Measurements from ENCODE around the gene SSH2. TPM values are rescaled to one million over a fixed set of nuclear protein-coding genes. Genes with fewer than 3 reads are reported as not detected.

Gene SSH2
- total RNA-seq, 2 experiments from 2014 or later: 39.4 to 73.9 TPM

- Histone ChIP-seq H3K36me3 (ENCODE audit: insufficient read depth, low read length) (peaks cover 66% of the 10 kb centered on the region), H3K4me1 (ENCODE audit: insufficient read depth, low read length, poor library complexity, severe bottlenecking) (peaks cover 10% of the 10 kb centered on the region), H3K79me2 (ENCODE audit: insufficient read depth, low read depth, low read length) (no peaks in the 10 kb centered on the region), H3K9me2 (ENCODE audit: insufficient read depth, low read length) (no peaks in the 10 kb centered on the region), H3K4me3 (ENCODE audit: low read depth, low read length, poor library complexity, severe bottlenecking) (no peak overlapping the region), H3K4me2 (ENCODE audit: low read length) (no peak overlapping the region), H3K27ac (ENCODE audit: low read depth, low read length, poor library complexity, severe bottlenecking) (no peak overlapping the region), H2AFZ (ENCODE audit: low read length) (no peak overlapping the region), H3K9me3 (ENCODE audit: low read length) (no peaks in the 10 kb centered on the region), H4K20me1 (ENCODE audit: insufficient read depth, low read length) (no peaks in the 10 kb centered on the region)
- intact Hi-C loops (cut with micrococcal nuclease; ENCODE audit: unreplicated experiment): no loop called here
- ChIA-PET CTCF (ENCODE audit: unreplicated experiment) (no interaction called here), POLR2A (no interaction called here)
- no peak for DNase-seq (ENCODE audit: low spot score)
- BruUV-seq (replicated peaks): no TSS peak
- no peak for TF ChIP-seq CTCF (conservative IDR thresholded peaks at IDR 0.05; ENCODE audit: low read length)
- no peak for TF ChIP-seq EZH2phosphoT487 (IDR thresholded peaks at IDR 0.05; ENCODE audit: borderline replicate concordance, low read depth, low read length)
Observed at GRCh38 chr17:29661213-29661612, 268.8 kb downstream of the SSH2 start.

GRCh38 chr17:29659155-29659554 is 270.9 kb downstream of the SSH2 start:
- DNase-seq (ENCODE audit: low spot score): no peak
- Histone ChIP-seq H3K36me3 (ENCODE audit: insufficient read depth, low read length) (peaks cover 66% of the 10 kb centered on the region), H3K9me2 (ENCODE audit: insufficient read depth, low read length) (no peaks in the 10 kb centered on the region), H3K79me2 (ENCODE audit: insufficient read depth, low read depth, low read length) (no peaks in the 10 kb centered on the region), H3K27ac (ENCODE audit: low read depth, low read length, poor library complexity, severe bottlenecking) (no peak overlapping the region), H3K9me3 (ENCODE audit: low read length) (no peaks in the 10 kb centered on the region), H2AFZ (ENCODE audit: low read length) (no peak overlapping the region), H4K20me1 (ENCODE audit: insufficient read depth, low read length) (no peaks in the 10 kb centered on the region), H3K4me3 (ENCODE audit: low read depth, low read length, poor library complexity, severe bottlenecking) (no peak overlapping the region), H3K4me1 (ENCODE audit: insufficient read depth, low read length, poor library complexity, severe bottlenecking) (no peaks in the 10 kb centered on the region), H3K4me2 (ENCODE audit: low read length) (no peak overlapping the region)
- ChIA-PET POLR2A (interaction anchor here (0.6 to 1.1 kb wide), 2 partner anchors 24 to 74 kb away, joined by 3 to 7 read pairs; no protein-coding TSS in a partner anchor), CTCF (ENCODE audit: unreplicated experiment) (no interaction called here)
- TF ChIP-seq CTCF (conservative IDR thresholded peaks at IDR 0.05; ENCODE audit: low read length) (no peak), EZH2phosphoT487 (IDR thresholded peaks at IDR 0.05; ENCODE audit: borderline replicate concordance, low read depth, low read length) (no peak)
- no TSS peak for BruUV-seq (replicated peaks)
- intact Hi-C loops (cut with micrococcal nuclease; ENCODE audit: unreplicated experiment): no loop called here

GRCh38 chr17:29655323-29655722 is 274.7 kb downstream of the SSH2 start:
- H2AFZ ChIP-seq (ENCODE audit: low read length): no peak overlapping the region
- no peaks in the 10 kb centered on the region for H3K9me3 ChIP-seq (ENCODE audit: low read length)
- peaks cover 54% of the 10 kb centered on the region for H3K36me3 ChIP-seq (ENCODE audit: insufficient read depth, low read length)
- no TSS peak for BruUV-seq (replicated peaks)
- intact Hi-C loops (cut with micrococcal nuclease; ENCODE audit: unreplicated experiment): no loop called here
- no peak overlapping the region for H3K4me2 ChIP-seq (ENCODE audit: low read length)
- no peaks in the 10 kb centered on the region for H3K9me2 ChIP-seq (ENCODE audit: insufficient read depth, low read length)
- TF ChIP-seq EZH2phosphoT487 (IDR thresholded peaks at IDR 0.05; ENCODE audit: borderline replicate concordance, low read depth, low read length): no peak
- TF ChIP-seq CTCF (conservative IDR thresholded peaks at IDR 0.05; ENCODE audit: low read length): no peak
- CTCF ChIA-PET (ENCODE audit: unreplicated experiment): no interaction called here
- H3K79me2 ChIP-seq (ENCODE audit: insufficient read depth, low read depth, low read length): no peaks in the 10 kb centered on the region
- H3K4me3 ChIP-seq (ENCODE audit: low read depth, low read length, poor library complexity, severe bottlenecking): no peak overlapping the region
- POLR2A ChIA-PET: interaction anchor here (0.6 to 1.0 kb wide), 2 partner anchors 10 to 845 kb away, joined by 3 to 4 read pairs; no protein-coding TSS in a partner anchor
- H3K4me1 ChIP-seq (ENCODE audit: insufficient read depth, low read length, poor library complexity, severe bottlenecking): no peaks in the 10 kb centered on the region
- no peaks in the 10 kb centered on the region for H4K20me1 ChIP-seq (ENCODE audit: insufficient read depth, low read length)
- DNase-seq (ENCODE audit: low spot score): no peak
- no peak overlapping the region for H3K27ac ChIP-seq (ENCODE audit: low read depth, low read length, poor library complexity, severe bottlenecking)

All from OCI-LY7 (cell line).